H1 (cell line): Measurements from ENCODE around the gene MAPKAP1. TPM values are rescaled to one million over a fixed set of nuclear protein-coding genes. Genes with fewer than 3 reads are reported as not detected.

Source experiments
- CTCF ChIA-PET: fragments of 300-600 bp; sonication (Branson Sonifier 250); formaldehyde crosslinking; loops from one replicate; lab custom pipeline; 2021; ENCODE audit not compliant: partially characterized antibody; lab: Charles Lee
- POLR2A ChIA-PET: fragments of 300-600 bp; sonication (Branson Sonifier 250); formaldehyde crosslinking; loops from one replicate; lab custom pipeline; 2021; ENCODE audit warnings: inconsistent platforms; ENCODE audit not compliant: partially characterized antibody; lab: Charles Lee
- DNase-seq, 2 experiments: peaks; one replicate each; pipeline versions ENCODE4 v3.0.0 to v3.0.0-alpha.2; 2010 to 2022; ENCODE audit warnings: low spot score in 2 of 2, low read depth in 1 of 2, mixed read lengths in 1 of 2
- FAIRE-seq: peaks from 2 replicates; lab custom pipeline; 2011; peaks lifted over from hg19 to GRCh38; lab: Jason Lieb, UNC
- H2AFZ ChIP-seq: 2 replicates; pipeline ENCODE4 v1.8.1; 2012; ENCODE audit warnings: low read length, inconsistent platforms
- H2AK5ac ChIP-seq: 2 replicates; pipeline ENCODE4 v1.6.1; 2013; ENCODE audit warnings: low read depth, low read length
- H2BK120ac ChIP-seq: replicated peaks from 2 replicates; pipeline ENCODE3; 2013; ENCODE audit warnings: low read depth, low read length, inconsistent platforms
- H2BK12ac ChIP-seq: 2 replicates; pipeline ENCODE4 v1.6.1; 2013; ENCODE audit warnings: low read depth, low read length
- H2BK15ac ChIP-seq: 2 replicates; pipeline ENCODE4 v1.6.1; 2013; ENCODE audit warnings: low read length
- H2BK20ac ChIP-seq: 2 replicates; pipeline ENCODE4 v1.6.1; 2013; ENCODE audit warnings: low read length
- H2BK5ac ChIP-seq: 2 replicates; pipeline ENCODE4 v1.6.1; 2013; ENCODE audit warnings: low read depth, low read length
- H3K14ac ChIP-seq: 2 replicates; pipeline ENCODE4 v1.6.1; 2013; ENCODE audit warnings: inconsistent platforms; ENCODE audit not compliant: insufficient read length
- H3K18ac ChIP-seq: 2 replicates; pipeline ENCODE4 v1.6.1; 2013; ENCODE audit warnings: low read length; ENCODE audit errors: extremely low read depth
- H3K23ac ChIP-seq: 2 replicates; pipeline ENCODE4 v1.6.1; 2013; ENCODE audit warnings: inconsistent platforms; ENCODE audit not compliant: insufficient read length
- H3K23me2 ChIP-seq: 2 replicates; pipeline ENCODE4 v1.6.1; 2013; ENCODE audit warnings: low read depth, low read length
- H3K27ac ChIP-seq: 2 replicates; pipeline ENCODE4 v1.6.1; 2011; ENCODE audit warnings: low read depth, low read length, inconsistent platforms
- H3K27me3 ChIP-seq, 4 experiments: replicated peaks in 1 of 4; 1 replicate in 1 of 4; 2 replicates in 3 of 4; pipeline versions ENCODE4 v1.6.1 to v1.8.1; 2011 to 2013; ENCODE audit warnings: low read length in 3 of 4, mild to moderate bottlenecking in 3 of 4, inconsistent platforms in 2 of 4, mixed read lengths in 2 of 4, moderate library complexity in 1 of 4; ENCODE audit not compliant: control insufficient read depth in 3 of 4, insufficient read depth in 3 of 4; ENCODE audit errors: extremely low read depth in 1 of 4
- H3K36me3 ChIP-seq, 4 experiments: 2 replicates each; pipeline versions ENCODE4 v1.6.1 to v1.8.1; 2011 to 2013; ENCODE audit warnings: mild to moderate bottlenecking in 4 of 4, low read length in 3 of 4, moderate library complexity in 2 of 4, control low read depth in 1 of 4, inconsistent platforms in 1 of 4; ENCODE audit not compliant: insufficient read depth in 4 of 4, control insufficient read depth in 2 of 4
- H3K4ac ChIP-seq: replicated peaks from 2 replicates; pipeline ENCODE3; 2013; ENCODE audit warnings: low read length, low read depth, mixed read lengths, inconsistent platforms; ENCODE audit not compliant: insufficient read length
- H3K4me1 ChIP-seq, 4 experiments: replicated peaks in 1 of 4; 1 replicate in 1 of 4; 2 replicates in 3 of 4; pipeline versions ENCODE4 v1.6.1 to v1.8.1; 2011 to 2013; ENCODE audit warnings: low read length in 3 of 4, inconsistent platforms in 2 of 4, mixed read lengths in 1 of 4; ENCODE audit not compliant: insufficient read depth in 4 of 4, control insufficient read depth in 3 of 4
- H3K4me2 ChIP-seq, 2 experiments: 2 replicates each; pipeline versions ENCODE4 v1.6.1 to v1.8.1; 2011 to 2013; ENCODE audit warnings: low read depth in 2 of 2, low read length in 2 of 2, control low read depth in 1 of 2, inconsistent platforms in 1 of 2, mild to moderate bottlenecking in 1 of 2; ENCODE audit not compliant: insufficient read depth in 1 of 2
- H3K4me3 ChIP-seq, 4 experiments: fragments of 200-600, 300-600 bp in 1 of 4; sonication (generic), shearing (Covaris generic), sonication (Bioruptor Twin) in 1 of 4; 2 replicates each; pipeline versions ENCODE4 v1.5.1 to v1.8.1; 2011 to 2016; ENCODE audit warnings: low read length in 4 of 4, low read depth in 3 of 4, control low read depth in 2 of 4, inconsistent platforms in 2 of 4, mild to moderate bottlenecking in 2 of 4, mixed read lengths in 1 of 4, moderate library complexity in 1 of 4; ENCODE audit not compliant: insufficient read depth in 2 of 4; ENCODE audit errors: extremely low read depth in 1 of 4
- H3K56ac ChIP-seq: replicated peaks from 2 replicates; pipeline ENCODE3; 2013; ENCODE audit warnings: low read depth, mild to moderate bottlenecking, mixed read lengths, low read length, inconsistent platforms; ENCODE audit not compliant: insufficient read length
- H3K79me1 ChIP-seq: 2 replicates; pipeline ENCODE4 v1.6.1; 2013; ENCODE audit warnings: low read depth, low read length, control low read depth
- H3K79me2 ChIP-seq, 2 experiments: 2 replicates each; pipeline versions ENCODE4 v1.6.1 to v1.8.1; 2012 to 2013; ENCODE audit warnings: low read length in 2 of 2, mild to moderate bottlenecking in 2 of 2, inconsistent platforms in 1 of 2; ENCODE audit not compliant: insufficient read depth in 2 of 2, control insufficient read depth in 1 of 2
- H3K9ac ChIP-seq, 4 experiments: replicated peaks in 1 of 4; 1 replicate in 1 of 4; 2 replicates in 3 of 4; pipeline versions ENCODE4 v1.6.1 to v1.8.1; 2011 to 2013; ENCODE audit warnings: low read depth in 3 of 4, low read length in 3 of 4, control low read depth in 2 of 4, mild to moderate bottlenecking in 2 of 4, moderate library complexity in 2 of 4, inconsistent platforms in 1 of 4; ENCODE audit errors: extremely low read depth in 1 of 4
- H3K9me3 ChIP-seq, 2 experiments: 2 replicates each; pipeline versions ENCODE4 v1.6.1 to v1.8.1; 2012 to 2013; ENCODE audit warnings: mild to moderate bottlenecking in 2 of 2, moderate library complexity in 2 of 2, control low read depth in 1 of 2, inconsistent platforms in 1 of 2, low read depth in 1 of 2, low read length in 1 of 2, mixed read lengths in 1 of 2; ENCODE audit not compliant: insufficient read depth in 2 of 2
- H4K20me1 ChIP-seq, 2 experiments: replicated peaks in 1 of 2; 2 replicates each; pipeline versions ENCODE3 to v1.8.1; 2011 to 2013; ENCODE audit warnings: inconsistent platforms in 2 of 2, low read length in 2 of 2, mild to moderate bottlenecking in 1 of 2; ENCODE audit not compliant: insufficient read depth in 2 of 2, control insufficient read depth in 1 of 2
- H4K5ac ChIP-seq: 2 replicates; pipeline ENCODE4 v1.6.1; 2013; ENCODE audit warnings: low read length, low read depth, mixed read lengths, inconsistent platforms; ENCODE audit not compliant: insufficient read length
- H4K8ac ChIP-seq: 2 replicates; pipeline ENCODE4 v1.8.0; 2013; ENCODE audit warnings: mild to moderate bottlenecking, moderate library complexity, low read length, inconsistent platforms; ENCODE audit not compliant: insufficient read depth; ENCODE audit errors: extremely low read depth
- H4K91ac ChIP-seq: replicated peaks from 2 replicates; pipeline ENCODE3; 2013; ENCODE audit warnings: low read length, mixed read lengths, inconsistent platforms; ENCODE audit not compliant: insufficient read length
- CEBPB ChIP-seq: IDR thresholded peaks from 2 replicates; pipeline ENCODE4 v1.6.1; 2012; ENCODE audit warnings: low read depth, low read length
- WGBS, 2 experiments: shearing (Covaris generic) in 1 of 2; methylation state at CpG; one replicate each; pipeline versions ENCODE4 v1.1.6 to v1.1.7; 2013 to 2015; ENCODE audit warnings: low lambda C conversion rate in 2 of 2, mixed read lengths in 2 of 2, inconsistent platforms in 1 of 2, low coverage in 1 of 2, missing lambda C conversion rate in 1 of 2; ENCODE audit not compliant: insufficient replicate concordance in 2 of 2, insufficient coverage in 1 of 2, insufficient read length in 1 of 2; ENCODE audit errors: extremely low coverage in 1 of 2, missing lambda C conversion rate in 1 of 2; 5-methylcytosine and 5-hydroxymethylcytosine counted together
- polyA plus RNA-seq, 7 experiments: library from polyadenylated mRNA; depleted of rRNA in 3 of 7; stranded (reverse) in 5 of 7; unstranded in 2 of 7; fragments of >200 nt in 5 of 7; fragments of 200-250 nt in 2 of 7; gene quantifications; 1 replicate in 5 of 7; 2 replicates in 1 of 7; 4 replicates in 1 of 7; pipeline versions ENCODE4 v1.2.1 to v1.2.3, GENCODE V29; 2011 to 2013; ENCODE audit warnings: missing spikeins in 2 of 7, mixed read lengths in 2 of 7
- total RNA-seq: library from RNA; stranded (reverse); fragmentation: NEBNext Ultra II Directional; extraction: Animal tissue kit (Norgen Biotek cat#: 25700); gene quantifications from 2 replicates; pipeline ENCODE4 v1.2.1, GENCODE V29; 2021

The MAPKAP1 gene
- total and polyA plus RNA-seq, 2 of the 8 experiments (the other 6 are each of a cell fraction or from before 2014, with no cell fraction given), result 79.2 to 140 TPM

- Histone ChIP-seq H3K18ac (no peak overlapping the region), H3K79me1 (no peaks in the 10 kb centered on the region; the same call in 1 of the 2 replicates), H3K36me3 (no peaks in the 10 kb centered on the region), H4K5ac (no peak overlapping the region), H3K27me3 (no peaks in the 10 kb centered on the region), H2AFZ (no peak overlapping the region), H2BK5ac (no peak overlapping the region), H3K23ac (no peak overlapping the region), H4K20me1 (peaks cover 0 to 5% of the 10 kb centered on the region in 2 experiments), H3K9ac (no peak overlapping the region), H3K9me3 (no peaks in the 10 kb centered on the region), H3K27ac (no peak overlapping the region), H4K91ac (no peak overlapping the region), H3K4ac (no peak overlapping the region), H3K23me2 (no peaks in the 10 kb centered on the region), H2BK15ac (no peak overlapping the region), H4K8ac (peak overlapping the region; percentile 37; the same call in 1 of the 2 replicates), H2BK120ac (no peak overlapping the region), H3K14ac (no peak overlapping the region), H3K56ac (no peak overlapping the region), H3K4me2 (no peak overlapping the region), H2BK20ac (no peak overlapping the region), H3K4me1 (peaks cover 0 to 3% (median under 1%) of the 10 kb centered on the region in 4 experiments; a peak in 3 of 7 replicates), H2AK5ac (no peak overlapping the region; the same call in 1 of the 2 replicates), H3K79me2 (no peaks in the 10 kb centered on the region), H2BK12ac (no peak overlapping the region), H3K4me3 (no peak overlapping the region)
- no peak for FAIRE-seq
- CTCF ChIA-PET, result interaction anchor here (1.1 to 1.3 kb wide), 2 partner anchors 12 to 58 kb away, joined by 3 to 4 read pairs; no protein-coding TSS in a partner anchor
- no peak for DNase-seq
- POLR2A ChIA-PET, result no interaction called here
- 93% methylated on average over 5 of the region's 5 CpGs; no CpG with 5 or more reads in 1 of the 2 experiments for WGBS, 2 experiments
- no peak for TF ChIP-seq CEBPB
Observed at GRCh38 chr9:125486576-125486975, 220.4 kb downstream of the MAPKAP1 start.
